Activated CD8-positive, alpha-beta T cell treated with anti-CD3 and anti-CD28 coated beads for 36 hours (primary cell): ENCODE measurements around the gene TNFAIP3. TPM values are rescaled to one million over a fixed set of nuclear protein-coding genes. Genes with fewer than 3 reads are reported as not detected.

ENCODE experiments used
- ATAC-seq: fragments of 200-7000 bp; cut with Tn5 transposase; one replicate; pipeline ENCODE4 v1.10.0; 2021; ENCODE audit warnings: mild to moderate bottlenecking, moderate library complexity
- CTCF ChIA-PET: fragments of 350-600 bp; sonication (Branson Sonifier 250); formaldehyde crosslinking; loops from one replicate; lab custom pipeline; 2021; ENCODE audit warnings: antibody characterized with exemption; lab: Charles Lee
- POLR2A ChIA-PET: fragments of 350-600 bp; sonication (Branson Sonifier 250); formaldehyde crosslinking; loops from one replicate; lab custom pipeline; 2021; ENCODE audit warnings: antibody characterized with exemption; lab: Charles Lee
- DNase-seq: peaks from one replicate; pipeline ENCODE4 v3.0.0-alpha.2; 2020
- H3K27ac Mint-ChIP-seq: one replicate; pipeline ENCODE4 v1.8.0; 2021; ENCODE audit warnings: mild to moderate bottlenecking, mixed read lengths
- H3K27me3 Mint-ChIP-seq: one replicate; pipeline ENCODE4 v1.8.0; 2021; ENCODE audit warnings: mixed read lengths
- H3K36me3 Mint-ChIP-seq: one replicate; pipeline ENCODE4 v1.8.0; 2021; ENCODE audit warnings: low read depth, mixed read lengths
- H3K4me1 Mint-ChIP-seq: one replicate; pipeline ENCODE4 v1.8.0; 2021; ENCODE audit warnings: low read depth, mixed read lengths
- H3K4me3 Mint-ChIP-seq: one replicate; pipeline ENCODE4 v1.8.0; 2021; ENCODE audit warnings: mild to moderate bottlenecking, moderate library complexity, mixed read lengths
- H3K9me3 Mint-ChIP-seq: one replicate; pipeline ENCODE4 v1.8.0; 2021; ENCODE audit warnings: mixed read lengths
- CTCF ChIP-seq: fragments of 200-600 bp; IDR thresholded peaks from one replicate; pipeline ENCODE4 v1.8.0; 2022; ENCODE audit warnings: antibody characterized with exemption, mild to moderate bottlenecking
- intact Hi-C: fragments of 100-400 bp; cut with micrococcal nuclease; formaldehyde crosslinking; loops from one replicate; pipeline ENCODE4 v1.10.0; 2022
- total RNA-seq, 2 experiments: library from RNA; stranded (reverse); gene quantifications; one replicate each; pipeline ENCODE4 v1.2.3, GENCODE V29; 2021

TNFAIP3 gene
- total RNA-seq, 2 experiments from 2014 or later, result 399 to 402 TPM

DNA sequence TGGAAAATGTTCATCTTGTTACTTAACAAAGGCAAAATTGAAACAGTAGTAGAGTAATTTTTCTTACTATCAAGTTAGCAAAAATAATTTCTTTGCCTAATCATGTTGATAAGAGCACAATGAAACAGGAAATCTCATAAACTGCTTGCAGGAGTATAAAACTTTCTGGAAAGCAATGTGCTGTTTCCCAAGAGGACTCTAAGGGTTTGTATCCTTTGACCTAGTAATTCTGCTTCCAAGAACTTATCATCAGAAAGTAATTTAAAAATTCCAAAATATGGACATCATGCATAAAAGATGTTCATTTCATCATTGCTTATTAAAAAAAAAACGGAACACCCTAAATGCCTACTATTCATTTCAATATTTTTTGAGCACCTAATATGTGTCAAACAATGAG, 46.1 kb upstream of the TNFAIP3 start:
- Mint-ChIP-seq H3K36me3 (peaks cover 6% of the 10 kb centered on the region), H3K4me1 (peaks cover 87% of the 10 kb centered on the region), H3K4me3 (no peak overlapping the region), H3K9me3 (no peaks in the 10 kb centered on the region), H3K27ac (peak overlapping the region; percentile 82), H3K27me3 (no peaks in the 10 kb centered on the region)
- intact Hi-C loops, result no loop called here
- no peak for TF ChIP-seq CTCF
- ATAC-seq, result no peak
- ChIA-PET POLR2A (interaction anchor here (1.6 to 2.7 kb wide), 2 partner anchors 8 to 10 kb away, joined by 11 read pairs; no protein-coding TSS in a partner anchor), CTCF (interaction anchor here (1.2 to 2.3 kb wide), 6 partner anchors 9 to 160 kb away, joined by 3 to 10 read pairs (median 4); no protein-coding TSS in a partner anchor)
- DNase-seq, result no peak

- Mint-ChIP-seq H3K27ac (peak overlapping the region; percentile 82), H3K4me3 (no peak overlapping the region), H3K4me1 (peaks cover 84% of the 10 kb centered on the region), H3K27me3 (no peaks in the 10 kb centered on the region), H3K9me3 (peaks cover 2% of the 10 kb centered on the region), H3K36me3 (peaks cover 6% of the 10 kb centered on the region)
- no peak for ATAC-seq
- ChIA-PET CTCF (interaction anchor here (1.7 to 2.3 kb wide), 2 partner anchors 9 to 22 kb away, joined by 4 to 10 read pairs; no protein-coding TSS in a partner anchor), POLR2A (no interaction called here)
- DNase-seq, result no peak
- intact Hi-C loops, result no loop called here
- TF ChIP-seq CTCF, result no peak
These were observed 45.6 kb upstream of the TNFAIP3 start for GRCh38 chr6:137821491-137821890.

- H3K9me3 Mint-ChIP-seq, result peaks cover 2% of the 10 kb centered on the region
- no peaks in the 10 kb centered on the region for H3K27me3 Mint-ChIP-seq
- intact Hi-C loops, result loop anchor here (1.0 kb wide), 1 partner anchor 11 kb away; no protein-coding TSS in a partner anchor
- peak; percentile 85 for DNase-seq
- no peak for TF ChIP-seq CTCF
- peaks cover 6% of the 10 kb centered on the region for H3K36me3 Mint-ChIP-seq
- peak overlapping the region; percentile 93 for H3K27ac Mint-ChIP-seq
- CTCF ChIA-PET, result interaction anchor here (1.3 to 2.8 kb wide), 6 partner anchors 8 to 116 kb away, joined by 3 to 16 read pairs (median 3); no protein-coding TSS in a partner anchor
- peak; percentile 44 for ATAC-seq
- peak overlapping the region; percentile 60 for H3K4me3 Mint-ChIP-seq
- POLR2A ChIA-PET, result interaction anchor here (0.8 to 3.6 kb wide), 12 partner anchors 11 to 156 kb away, joined by 3 to 21 read pairs (median 3); partner anchors contain the start of gene TNFAIP3
- H3K4me1 Mint-ChIP-seq, result peaks cover 86% of the 10 kb centered on the region
These were observed 43.1 kb upstream of the TNFAIP3 start for GRCh38 chr6:137823826-137824555.

DNA sequence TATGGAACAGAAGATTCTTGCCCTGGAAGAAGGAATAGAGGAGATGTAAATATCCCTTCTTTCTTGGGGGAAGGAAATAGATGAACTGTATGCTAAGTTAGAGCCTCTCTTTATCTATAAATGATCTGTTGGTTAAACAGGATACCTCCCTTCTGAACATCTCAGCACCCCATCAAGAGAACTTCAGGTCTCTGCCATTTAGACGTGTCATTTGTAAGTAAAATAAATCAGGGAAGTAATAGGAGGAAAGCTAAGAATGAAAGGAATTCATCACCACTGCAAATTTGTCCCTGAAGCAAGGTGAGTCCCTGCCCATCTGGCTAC, 42.5 kb upstream of the TNFAIP3 start:
- Mint-ChIP-seq H3K36me3 (peaks cover 9% of the 10 kb centered on the region), H3K27ac (peak overlapping the region; percentile 93), H3K4me3 (peak overlapping the region; percentile 60), H3K4me1 (peaks cover 86% of the 10 kb centered on the region), H3K9me3 (peaks cover 2% of the 10 kb centered on the region), H3K27me3 (no peaks in the 10 kb centered on the region)
- ATAC-seq, result no peak
- ChIA-PET CTCF (interaction anchor here (1.0 to 2.8 kb wide), 7 partner anchors 8 to 126 kb away, joined by 3 to 16 read pairs (median 4); partner anchors contain the start of gene TNFAIP3), POLR2A (interaction anchor here (0.9 to 3.6 kb wide), 8 partner anchors 11 to 156 kb away, joined by 3 to 21 read pairs (median 4); partner anchors contain the start of gene TNFAIP3)
- TF ChIP-seq CTCF, result no peak
- intact Hi-C loops, result no loop called here
- no peak for DNase-seq
